Cardiac muscle cell (in vitro differentiated cells and primary cell): ENCODE measurements around the gene PARD3. TPM values are rescaled to one million over a fixed set of nuclear protein-coding genes. Genes with fewer than 3 reads are reported as not detected.

Experiments
- DNase-seq, 2 donors: peaks; one replicate each; pipeline versions ENCODE4 v3.0.0 to v3.0.0-alpha.2; 2010 to 2017; ENCODE audit warnings: low read depth in 1 of 2, low spot score in 1 of 2
- H3K27ac ChIP-seq: fragments of 200-600 bp; sonication (generic); 2 replicates; pipeline ENCODE4 v1.5.1; 2016
- H3K27me3 ChIP-seq: fragments of 200-600 bp; sonication (generic); 2 replicates; pipeline ENCODE4 v1.6.0; 2016; ENCODE audit warnings: control low read depth
- H3K36me3 ChIP-seq: fragments of 200-600 bp; sonication (generic); 2 replicates; pipeline ENCODE4 v1.5.1; 2016; ENCODE audit warnings: control low read depth
- H3K4me1 ChIP-seq: fragments of 200-600 bp; sonication (generic); 2 replicates; pipeline ENCODE4 v1.8.1; 2017; ENCODE audit warnings: low read depth, mild to moderate bottlenecking, mixed run types
- H3K4me3 ChIP-seq: fragments of 200-600 bp; sonication (generic); 2 replicates; pipeline ENCODE4 v1.5.1; 2016; ENCODE audit warnings: mild to moderate bottlenecking
- H3K9me3 ChIP-seq: fragments of 200-600 bp; sonication (generic); 2 replicates; pipeline ENCODE4 v1.5.1; 2017; ENCODE audit warnings: low read depth, mild to moderate bottlenecking, control low read depth
- CTCF ChIP-seq: IDR thresholded peaks from 2 replicates; pipeline ENCODE4 v1.5.1; 2012; ENCODE audit warnings: low read depth, mild to moderate bottlenecking, low read length
- polyA plus RNA-seq: library from polyadenylated mRNA; unstranded; fragments of >200 nt; fragmentation: Nextera tagmentation; extraction: Ambion mirVana; gene quantifications from 2 replicates; pipeline ENCODE4 v1.2.1, GENCODE V29; 2016
- total RNA-seq: library from RNA; depleted of rRNA; stranded (reverse); fragments of >200 nt; gene quantifications from 2 replicates; pipeline ENCODE4 v1.2.3, GENCODE V29; 2016

Gene PARD3
- total and polyA plus RNA-seq, 2 experiments from 2014 or later, result 36.5 to 64.8 TPM

DNA sequence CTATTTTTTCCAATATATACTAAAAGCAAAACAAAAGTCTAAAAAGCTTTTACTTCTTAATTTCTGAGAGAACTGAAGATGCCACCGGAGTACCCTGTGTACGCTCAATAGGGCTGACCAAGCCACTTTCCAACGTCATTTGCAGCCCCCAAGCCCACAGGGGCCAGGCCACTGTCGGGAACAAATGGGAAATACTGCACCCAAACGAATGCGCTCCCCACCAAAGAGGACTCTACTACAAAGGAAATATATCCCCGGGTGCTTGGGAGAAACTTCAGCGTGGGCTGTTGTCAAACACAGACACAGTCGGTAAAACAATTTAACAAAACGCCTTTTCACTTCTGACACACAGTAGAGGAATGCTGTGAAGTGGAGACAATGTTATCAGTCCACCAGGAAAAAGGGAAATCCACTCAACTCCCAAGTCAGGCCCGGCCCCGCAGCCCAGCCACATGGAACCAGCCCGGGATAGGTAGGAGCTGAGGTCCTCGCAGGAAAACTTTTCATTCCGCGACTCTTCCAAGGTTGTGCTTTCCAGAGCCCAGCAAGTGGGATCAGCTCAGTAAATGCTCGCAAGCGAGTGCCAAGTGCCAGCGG, 1.4 kb downstream of the PARD3 start:
- H3K4me3 ChIP-seq, result peak overlapping the region; percentile 93
- H3K27ac ChIP-seq, result peak overlapping the region; percentile 90
- H3K9me3 ChIP-seq, result no peaks in the 10 kb centered on the region
- TF ChIP-seq CTCF, result no peak
- H3K27me3 ChIP-seq, result no peaks in the 10 kb centered on the region
- peaks cover 30% of the 10 kb centered on the region for H3K4me1 ChIP-seq
- H3K36me3 ChIP-seq, result no peaks in the 10 kb centered on the region
- DNase-seq, result peak; percentile 60 to 80

GRCh38 chr10:34812771-34813170, 2.3 kb downstream of the PARD3 start:
- Histone ChIP-seq H3K4me1 (peaks cover 30% of the 10 kb centered on the region), H3K4me3 (no peak overlapping the region), H3K27me3 (no peaks in the 10 kb centered on the region), H3K27ac (no peak overlapping the region), H3K9me3 (no peaks in the 10 kb centered on the region), H3K36me3 (no peaks in the 10 kb centered on the region)
- DNase-seq, result no peak
- TF ChIP-seq CTCF, result no peak

DNA sequence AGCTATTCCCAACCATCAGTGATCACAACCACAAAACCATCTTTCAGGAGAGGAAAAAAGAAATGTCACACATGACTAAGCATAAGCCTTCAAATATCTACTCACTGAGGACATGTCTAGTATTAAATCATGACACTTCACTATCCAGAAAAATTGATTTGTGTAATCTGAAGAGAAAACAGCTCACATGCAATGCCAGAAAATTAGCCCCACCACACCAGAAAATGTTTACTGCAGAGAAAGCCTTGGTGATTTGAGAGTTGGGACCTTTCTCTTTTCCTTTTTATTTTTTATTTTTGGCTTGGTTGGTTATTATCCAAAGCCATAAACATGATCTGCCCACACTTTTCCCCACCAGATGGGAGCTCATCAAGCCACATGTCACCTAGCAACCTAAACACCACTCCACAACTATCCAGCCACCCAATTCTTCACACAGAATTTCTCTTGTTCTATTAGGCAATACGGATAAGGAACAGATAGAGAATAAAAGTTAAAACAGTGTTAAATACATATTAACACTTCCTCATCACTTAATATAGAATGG, 3.1 kb downstream of the PARD3 start:
- Histone ChIP-seq H3K4me1 (peaks cover 30% of the 10 kb centered on the region), H3K27me3 (no peaks in the 10 kb centered on the region), H3K36me3 (no peaks in the 10 kb centered on the region), H3K27ac (no peak overlapping the region), H3K4me3 (no peak overlapping the region), H3K9me3 (no peaks in the 10 kb centered on the region)
- no peak for TF ChIP-seq CTCF
- peak in 1 of 2 donors; percentile 67 for DNase-seq

- DNase-seq, result no peak
- Histone ChIP-seq H3K36me3 (no peaks in the 10 kb centered on the region), H3K4me1 (peaks cover 27% of the 10 kb centered on the region), H3K4me3 (no peak overlapping the region), H3K9me3 (no peaks in the 10 kb centered on the region), H3K27me3 (no peaks in the 10 kb centered on the region), H3K27ac (no peak overlapping the region)
- TF ChIP-seq CTCF, result no peak
Measured at GRCh38 chr10:34811126-34811967, 3.7 kb downstream of the PARD3 start.

DNA sequence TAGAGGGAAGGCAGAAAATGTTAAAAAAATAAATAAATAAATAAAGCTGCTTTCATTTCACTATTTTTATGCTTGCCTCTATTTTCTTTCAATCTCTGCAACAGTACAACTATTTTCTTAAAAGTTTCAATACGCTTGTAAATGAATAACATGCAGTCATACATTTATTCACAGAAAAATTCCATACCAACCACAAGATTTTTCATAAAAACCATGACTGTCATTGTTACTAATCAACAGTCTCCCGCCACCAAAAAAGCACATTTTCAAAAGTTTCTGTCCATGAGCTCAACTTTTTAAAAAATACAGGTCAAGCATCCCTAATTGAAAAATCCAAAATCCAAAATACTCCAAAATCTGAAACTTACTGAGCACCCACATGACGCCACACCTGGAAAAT, 5.3 kb downstream of the PARD3 start:
- no peak for DNase-seq
- H3K27ac ChIP-seq, result no peak overlapping the region
- peaks cover 27% of the 10 kb centered on the region for H3K4me1 ChIP-seq
- TF ChIP-seq CTCF, result no peak
- H3K4me3 ChIP-seq, result no peak overlapping the region
- H3K36me3 ChIP-seq, result no peaks in the 10 kb centered on the region
- no peaks in the 10 kb centered on the region for H3K9me3 ChIP-seq
- no peaks in the 10 kb centered on the region for H3K27me3 ChIP-seq
